ENCODE measurements around the gene ANKMY1. TPM values are rescaled to one million over a fixed set of nuclear protein-coding genes. Genes with fewer than 3 reads are reported as not detected.

Gene ANKMY1
- polyA plus RNA-seq, 1 experiment = 2.9 TPM

- no peak overlapping the region for H3K4me3 ChIP-seq (ENCODE audit: low read depth, low read length)
Measured at GRCh38 chr2:240579771-240580614, 22.2 kb upstream of the ANKMY1 start.

GRCh38 chr2:240579071-240579762, 21.4 kb upstream of the ANKMY1 start:
- no peak for DNase-seq (ENCODE audit: low read depth, low spot score)
- Histone ChIP-seq H3K4me3 (ENCODE audit: low read depth, low read length) (no peak overlapping the region), H3K27me3 (ENCODE audit: control insufficient read depth, insufficient read depth, low read length) (no peaks in the 10 kb centered on the region), H3K9me3 (ENCODE audit: control insufficient read depth, insufficient read depth, low read length) (no peaks in the 10 kb centered on the region; the same call in 1 of the 2 replicates), H3K27ac (ENCODE audit: low read depth, low read length) (no peak overlapping the region)
- ChIA-PET POLR2A (interaction anchor here (1.7 kb wide), 1 partner anchor 18 kb away, joined by 5 read pairs; no protein-coding TSS in a partner anchor), CTCF (interaction anchor here (1.4 to 2.0 kb wide), 2 partner anchors 13 kb away, joined by 4 to 24 read pairs; no protein-coding TSS in a partner anchor)
- TF ChIP-seq CTCF (IDR thresholded peaks at IDR 0.05; ENCODE audit: low read depth, low read length) = no peak

More at GRCh38 chr2:240579771-240580614, 22.2 kb upstream of the ANKMY1 start:
- Histone ChIP-seq H3K9me3 (ENCODE audit: control insufficient read depth, insufficient read depth, low read length) (no peaks in the 10 kb centered on the region; the same call in 1 of the 2 replicates), H3K27me3 (ENCODE audit: control insufficient read depth, insufficient read depth, low read length) (no peaks in the 10 kb centered on the region), H3K27ac (ENCODE audit: low read depth, low read length) (peak overlapping the region; percentile 47)
- ChIA-PET CTCF (interaction anchor here (0.9 to 2.0 kb wide), 2 partner anchors 14 to 260 kb away, joined by 4 to 24 read pairs; no protein-coding TSS in a partner anchor), POLR2A (interaction anchor here (1.7 kb wide), 1 partner anchor 19 kb away, joined by 5 read pairs; no protein-coding TSS in a partner anchor)
- no peak for TF ChIP-seq CTCF (IDR thresholded peaks at IDR 0.05; ENCODE audit: low read depth, low read length)
- DNase-seq (ENCODE audit: low read depth, low spot score) = no peak

GRCh38 chr2:240578488-240578887, 20.7 kb upstream of the ANKMY1 start:
- DNase-seq (ENCODE audit: low read depth, low spot score) = no peak
- Histone ChIP-seq H3K27me3 (ENCODE audit: control insufficient read depth, insufficient read depth, low read length) (no peaks in the 10 kb centered on the region), H3K9me3 (ENCODE audit: control insufficient read depth, insufficient read depth, low read length) (no peaks in the 10 kb centered on the region; the same call in 1 of the 2 replicates), H3K27ac (ENCODE audit: low read depth, low read length) (no peak overlapping the region), H3K4me3 (ENCODE audit: low read depth, low read length) (no peak overlapping the region)
- no peak for TF ChIP-seq CTCF (IDR thresholded peaks at IDR 0.05; ENCODE audit: low read depth, low read length)
- ChIA-PET CTCF (interaction anchor here (0.6 to 1.4 kb wide), 2 partner anchors 9 to 12 kb away, joined by 3 to 4 read pairs; no protein-coding TSS in a partner anchor), POLR2A (no interaction called here)

GRCh38 chr2:240578110-240578450, 20.3 kb upstream of the ANKMY1 start:
- ChIA-PET CTCF (interaction anchor here (0.6 to 1.4 kb wide), 2 partner anchors 9 to 11 kb away, joined by 3 to 4 read pairs; no protein-coding TSS in a partner anchor), POLR2A (no interaction called here)
- Histone ChIP-seq H3K27me3 (ENCODE audit: control insufficient read depth, insufficient read depth, low read length) (no peaks in the 10 kb centered on the region), H3K4me3 (ENCODE audit: low read depth, low read length) (no peak overlapping the region), H3K27ac (ENCODE audit: low read depth, low read length) (no peak overlapping the region), H3K9me3 (ENCODE audit: control insufficient read depth, insufficient read depth, low read length) (no peaks in the 10 kb centered on the region; the same call in 1 of the 2 replicates)
- DNase-seq (ENCODE audit: low read depth, low spot score) = no peak
- no peak for TF ChIP-seq CTCF (IDR thresholded peaks at IDR 0.05; ENCODE audit: low read depth, low read length)

All from AG04450 (cell line).